HG03354 (cell line): Measurements from ENCODE around the gene ST7.
"Not testable (repeated sequence)": the region's sequence is repeated elsewhere in the genome, so short reads cannot be mapped to it uniquely, and the experiment has no call there.

ENCODE experiments used
- ATAC-seq: cut with Tn5 transposase; IDR thresholded peaks from one replicate; pipeline ENCODE4 v1.9.1; 2021; ENCODE audit warnings: mild to moderate bottlenecking; ENCODE audit not compliant: unreplicated experiment, poor library complexity, severe bottlenecking

ST7 gene

GRCh38 chr7:116949941-116950801 is 3.1 kb upstream of the ST7 start:
- ATAC-seq, result no peak

- no peak for ATAC-seq
Observed at GRCh38 chr7:116950889-116951351, 2.4 kb upstream of the ST7 start.

- no peak for ATAC-seq
Observed at GRCh38 chr7:116951366-116952292, 1.7 kb upstream of the ST7 start.

- ATAC-seq, result peak; percentile 39
Observed at GRCh38 chr7:116952635-116953371, 498 bp upstream of the ST7 start.

- ATAC-seq, result peak; percentile 25
Observed at GRCh38 chr7:116953906-116954838, 871 bp downstream of the ST7 start.

GRCh38 chr7:116955340-116955739 is 2.0 kb downstream of the ST7 start:
- ATAC-seq, result no peak

GRCh38 chr7:116955801-116956476 is 2.6 kb downstream of the ST7 start:
- peak; percentile 70 for ATAC-seq

GRCh38 chr7:116956477-116956804 is 3.1 kb downstream of the ST7 start:
- ATAC-seq, result no peak

GRCh38 chr7:116957874-116958273 is 4.6 kb downstream of the ST7 start:
- peak; percentile 44 for ATAC-seq

- ATAC-seq, result not testable (repeated sequence)
Observed at GRCh38 chr7:116961966-116962673, 8.8 kb downstream of the ST7 start.

GRCh38 chr7:116963234-116963633 is 9.9 kb downstream of the ST7 start:
- no peak for ATAC-seq

GRCh38 chr7:116966601-116967000 is 13.3 kb downstream of the ST7 start:
- no peak for ATAC-seq

- no peak for ATAC-seq
Observed at GRCh38 chr7:116967254-116967922, 14.1 kb downstream of the ST7 start.

GRCh38 chr7:116967983-116968382 is 14.7 kb downstream of the ST7 start:
- no peak for ATAC-seq

GRCh38 chr7:116968631-116969030 is 15.3 kb downstream of the ST7 start:
- ATAC-seq, result no peak

GRCh38 chr7:116969371-116969902 is 16.1 kb downstream of the ST7 start:
- ATAC-seq, result no peak
